ENCODE results near the gene SDK2.

SDK2 gene

GRCh38 chr17:73532421-73532901 lies 111.8 kb downstream of the SDK2 start:
- no peak for DNase-seq

- no peak for DNase-seq
Observed at GRCh38 chr17:73531158-73531557, 113.1 kb downstream of the SDK2 start.

- no peak for DNase-seq
Observed at GRCh38 chr17:73528679-73529078, 115.6 kb downstream of the SDK2 start.

- no peak for DNase-seq
Observed at GRCh38 chr17:73526952-73527351, 117.3 kb downstream of the SDK2 start.

GRCh38 chr17:73524941-73525679 lies 119.1 kb downstream of the SDK2 start:
- DNase-seq: no peak

- DNase-seq: no peak
Observed at GRCh38 chr17:73522696-73523095, 121.5 kb downstream of the SDK2 start.

GRCh38 chr17:73522107-73522506 lies 122.1 kb downstream of the SDK2 start:
- DNase-seq: no peak

GRCh38 chr17:73521376-73521775 lies 122.9 kb downstream of the SDK2 start:
- DNase-seq: no peak

- DNase-seq: no peak
Observed at GRCh38 chr17:73520369-73520761, 123.9 kb downstream of the SDK2 start.

- no peak for DNase-seq
Observed at GRCh38 chr17:73519714-73520368, 124.4 kb downstream of the SDK2 start.

GRCh38 chr17:73519011-73519410 lies 125.2 kb downstream of the SDK2 start:
- no peak for DNase-seq

- no peak for DNase-seq
Observed at GRCh38 chr17:73516431-73516830, 127.8 kb downstream of the SDK2 start.

GRCh38 chr17:73514146-73514863 lies 129.9 kb downstream of the SDK2 start:
- DNase-seq: no peak

GRCh38 chr17:73513426-73513825 lies 130.8 kb downstream of the SDK2 start:
- no peak for DNase-seq

GRCh38 chr17:73511719-73512115 lies 132.5 kb downstream of the SDK2 start:
- DNase-seq: no peak

GRCh38 chr17:73510981-73511718 lies 133.1 kb downstream of the SDK2 start:
- DNase-seq: peak; percentile 42

- DNase-seq: no peak
Observed at GRCh38 chr17:73508931-73509605, 135.2 kb downstream of the SDK2 start.

- DNase-seq: no peak
Observed at GRCh38 chr17:73508057-73508930, 136.0 kb downstream of the SDK2 start.

- DNase-seq: no peak
Observed at GRCh38 chr17:73506470-73507435, 137.5 kb downstream of the SDK2 start.

GRCh38 chr17:73503560-73503959 lies 140.7 kb downstream of the SDK2 start:
- DNase-seq: no peak

Data from NCI-H1092 treated with DMSO at 0.1 percent for 48 hours (cell line).